GM21786 (cell line): ENCODE results near the gene TLCD2.
A peak's percentile ranks its signal among the peaks of the same experiment; 100 is the strongest.
"Not testable (repeated sequence)": the region's sequence is repeated elsewhere in the genome, so short reads cannot be mapped to it uniquely, and the experiment has no call there.

Experiments
- ATAC-seq: cut with Tn5 transposase; IDR thresholded peaks from one replicate; pipeline ENCODE4 v1.9.1; 2021; ENCODE audit not compliant: unreplicated experiment

The TLCD2 gene

DNA sequence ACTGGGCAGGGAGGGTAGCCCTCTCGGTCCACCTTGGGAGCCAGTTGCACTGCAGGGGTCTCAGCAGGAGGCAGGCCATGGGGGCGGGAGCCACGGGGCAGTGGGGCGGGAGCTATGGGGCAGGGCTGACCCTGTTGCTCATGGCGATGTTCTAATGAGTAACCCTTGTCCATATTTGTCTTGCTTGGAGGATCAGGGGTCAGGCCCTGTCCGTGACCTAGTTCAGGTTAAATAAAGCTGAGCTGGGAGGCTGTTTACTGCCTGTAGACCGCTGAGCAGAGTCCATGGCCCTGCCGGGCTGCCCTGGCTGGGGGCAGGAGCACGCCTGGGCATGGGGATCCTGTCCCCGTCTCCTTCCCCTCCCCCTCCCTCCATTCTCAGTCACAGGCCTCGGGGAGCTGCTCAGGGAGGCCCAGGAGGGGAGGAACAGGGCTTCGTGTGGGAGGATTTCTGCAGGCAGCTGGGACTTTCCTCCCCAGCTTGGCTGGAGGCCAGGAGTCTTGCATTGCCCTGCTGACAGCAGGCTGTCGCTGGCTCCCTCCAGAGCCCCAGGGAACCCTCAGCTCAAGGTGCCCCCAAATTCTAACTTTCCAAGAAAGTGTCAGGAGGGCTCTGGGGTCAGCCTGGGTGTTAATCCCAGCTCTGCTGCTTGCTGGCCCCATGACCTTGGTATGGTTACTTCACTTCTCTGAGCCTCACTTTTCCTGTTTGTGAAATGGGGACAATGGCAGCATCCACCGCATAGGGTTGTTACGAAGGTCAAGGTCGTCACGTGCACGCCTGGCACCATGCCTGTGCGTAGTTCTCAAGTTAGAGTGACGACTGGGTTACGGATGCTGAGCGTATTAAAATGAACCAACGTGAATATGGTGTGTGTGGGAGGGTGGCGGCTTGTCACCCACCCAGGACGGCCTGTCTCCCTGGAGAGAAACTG lies 26.4 kb upstream of the TLCD2 start:
- no peak for ATAC-seq

DNA sequence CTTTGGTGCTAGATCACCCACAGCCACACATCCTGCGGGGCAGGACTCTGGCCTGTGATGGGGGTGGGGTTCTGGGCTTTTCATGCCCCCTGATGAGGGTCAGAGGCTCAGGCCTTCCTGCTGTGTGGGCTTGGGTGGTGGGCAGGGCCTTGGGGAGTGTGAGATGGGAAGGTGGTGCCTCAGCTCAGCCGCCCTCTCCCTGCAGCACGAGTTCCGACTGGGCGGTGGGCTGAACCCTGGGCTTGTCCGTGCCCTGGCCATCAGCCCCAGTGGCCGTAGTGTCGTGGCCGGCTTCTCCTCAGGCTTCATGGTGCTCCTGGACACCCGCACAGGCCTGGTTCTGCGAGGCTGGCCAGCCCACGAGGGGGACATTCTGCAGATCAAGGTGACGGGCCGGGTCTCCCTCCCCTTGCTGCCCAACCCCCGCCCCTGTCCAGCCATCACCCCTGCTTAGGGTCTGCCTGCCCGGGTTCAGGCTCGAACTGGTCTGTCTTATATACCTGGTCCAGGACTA lies 25.7 kb upstream of the TLCD2 start:
- ATAC-seq, result no peak

DNA sequence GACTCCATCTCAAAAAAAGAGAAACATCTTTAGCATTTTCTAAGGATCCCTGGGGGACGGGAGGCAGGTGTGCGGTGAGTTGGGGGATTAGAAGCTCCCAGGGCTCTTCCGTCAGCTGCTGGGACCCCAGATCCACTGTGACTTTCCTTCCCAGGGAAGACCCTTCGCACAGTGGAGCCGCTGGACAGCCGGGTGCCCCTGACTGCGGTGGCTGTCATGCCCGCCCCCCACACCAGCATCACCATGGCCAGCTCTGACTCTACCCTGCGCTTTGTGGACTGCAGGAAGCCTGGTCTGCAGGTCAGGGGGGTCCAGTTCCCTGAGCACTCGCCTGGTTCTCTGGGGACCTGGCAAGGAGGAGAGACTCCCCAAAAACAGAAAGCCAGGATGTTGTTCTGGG lies 25.2 kb upstream of the TLCD2 start:
- no peak for ATAC-seq

DNA sequence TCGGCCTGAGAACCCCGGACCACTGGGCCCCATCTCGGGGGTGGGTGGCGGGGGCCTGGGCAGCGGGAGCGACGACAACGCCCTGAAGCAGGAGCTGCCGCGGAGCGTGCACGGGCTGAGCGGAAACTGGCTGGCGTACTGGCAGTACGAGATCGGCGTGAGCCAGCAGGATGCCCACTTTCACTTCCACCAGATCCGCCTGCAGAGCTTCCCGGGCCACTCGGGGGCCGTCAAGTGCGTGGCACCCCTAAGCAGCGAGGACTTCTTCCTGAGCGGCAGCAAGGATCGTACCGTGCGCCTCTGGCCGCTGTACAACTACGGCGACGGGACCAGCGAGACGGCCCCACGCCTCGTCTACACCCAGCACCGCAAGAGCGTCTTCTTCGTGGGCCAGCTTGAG lies 23.6 kb upstream of the TLCD2 start:
- ATAC-seq, result no peak

DNA sequence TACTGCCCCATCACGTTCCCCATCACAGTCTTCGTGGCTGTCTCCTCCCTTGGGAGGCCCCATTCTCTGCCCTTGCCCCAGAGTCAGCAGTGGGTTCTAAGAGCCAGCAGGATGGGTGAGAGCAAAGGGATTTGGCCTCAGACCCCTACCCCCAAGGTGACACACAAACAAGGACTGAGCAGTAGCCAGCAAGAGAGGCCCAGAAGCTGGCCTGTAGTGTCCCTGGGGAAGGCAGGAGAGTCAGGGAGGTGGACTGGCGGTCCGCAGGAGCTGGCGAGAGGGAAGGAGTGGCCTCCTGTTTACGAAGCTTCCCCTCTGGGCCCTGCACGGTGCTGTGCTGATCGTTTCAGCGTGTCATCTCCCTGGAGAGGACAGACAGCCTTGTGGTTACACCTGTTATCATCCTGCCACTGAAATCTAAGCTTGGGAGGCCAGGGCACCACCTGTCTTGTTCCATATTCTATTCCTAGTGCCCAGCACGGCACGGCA lies 22.7 kb upstream of the TLCD2 start:
- no peak for ATAC-seq

DNA sequence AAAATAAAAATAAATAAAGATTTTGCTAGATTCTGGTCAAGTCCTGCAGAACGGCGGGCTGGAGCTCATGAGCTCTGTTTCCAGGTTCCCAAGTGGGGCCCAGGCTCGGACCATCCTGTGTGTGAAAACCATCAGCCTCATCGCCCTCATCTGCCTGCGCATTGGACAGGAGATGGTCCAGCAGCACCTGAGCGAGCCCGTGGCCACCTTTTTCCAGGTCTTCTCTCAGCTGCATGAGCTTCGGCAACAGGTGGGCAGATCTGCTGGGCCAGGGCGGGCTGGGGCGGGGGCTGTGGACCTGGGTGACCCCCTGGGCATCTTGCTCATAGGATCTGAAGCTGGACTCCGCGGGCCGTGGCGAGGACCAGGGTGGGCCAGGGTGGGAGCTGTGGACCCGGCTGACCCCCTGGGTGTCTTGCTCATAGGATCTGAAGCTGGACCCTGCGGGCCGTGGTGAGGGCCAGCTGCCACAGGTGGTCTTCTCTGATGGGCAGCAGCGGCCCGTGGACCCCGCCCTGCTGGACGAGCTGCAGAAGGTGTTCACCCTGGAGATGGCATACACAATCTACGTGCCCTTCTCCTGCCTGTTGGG lies 22.2 kb upstream of the TLCD2 start:
- ATAC-seq, result no peak

DNA sequence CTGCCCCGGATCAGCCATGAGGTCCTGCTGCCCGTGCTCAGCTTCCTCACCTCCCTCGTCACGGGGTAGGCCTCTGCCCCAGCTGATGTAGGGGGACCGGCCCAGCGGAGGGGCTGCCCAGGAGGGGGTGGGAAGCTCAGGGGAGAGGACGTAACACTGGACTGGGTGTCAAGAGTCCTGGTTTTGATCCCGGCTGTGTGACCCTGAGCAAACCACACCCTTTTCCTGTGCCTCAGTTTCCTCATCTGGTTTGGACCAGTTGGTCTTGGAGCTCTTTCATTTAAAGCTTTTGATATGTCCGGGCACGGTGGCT lies 21.0 kb upstream of the TLCD2 start:
- ATAC-seq, result no peak

DNA sequence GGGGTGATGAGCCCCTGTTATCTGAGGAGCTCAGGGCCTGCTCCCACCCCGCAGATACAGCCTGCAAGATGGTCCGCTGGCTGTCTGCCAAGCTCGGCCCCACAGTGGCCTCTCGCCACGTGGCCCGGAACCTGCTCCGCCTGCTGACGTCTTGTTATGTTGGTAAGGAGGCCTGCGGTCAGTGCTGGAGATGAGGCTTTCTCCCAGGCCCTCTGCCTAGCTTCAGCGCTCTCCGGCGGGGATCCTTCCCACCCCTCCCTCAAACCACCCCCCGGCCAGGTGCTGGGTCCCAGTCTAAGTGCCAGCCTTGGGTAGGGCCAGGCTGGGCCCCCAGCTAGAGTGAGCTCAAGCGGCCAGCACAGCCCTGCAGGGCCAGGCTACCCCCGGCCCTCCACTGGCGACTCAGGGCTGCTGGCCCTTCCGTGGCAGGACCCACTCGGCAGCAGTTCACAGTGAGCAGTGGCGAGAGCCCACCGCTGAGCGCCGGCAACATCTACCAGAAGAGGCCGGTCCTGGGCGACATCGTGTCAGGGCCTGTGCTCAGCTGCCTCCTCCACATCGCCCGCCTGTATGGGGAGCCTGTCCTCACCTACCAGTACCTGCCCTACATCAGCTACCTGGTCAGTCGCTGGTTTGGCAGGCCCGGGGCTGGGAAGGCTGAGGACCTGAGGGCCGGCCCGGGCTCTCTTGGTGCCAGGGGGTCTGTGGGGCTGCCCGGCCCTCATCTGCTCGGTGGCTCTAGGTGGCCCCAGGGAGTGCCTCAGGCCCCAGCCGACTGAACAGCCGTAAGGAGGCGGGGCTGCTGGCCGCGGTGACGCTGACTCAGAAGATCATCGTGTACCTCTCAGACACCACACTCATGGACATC lies 20.4 kb upstream of the TLCD2 start:
- ATAC-seq, result no peak

DNA sequence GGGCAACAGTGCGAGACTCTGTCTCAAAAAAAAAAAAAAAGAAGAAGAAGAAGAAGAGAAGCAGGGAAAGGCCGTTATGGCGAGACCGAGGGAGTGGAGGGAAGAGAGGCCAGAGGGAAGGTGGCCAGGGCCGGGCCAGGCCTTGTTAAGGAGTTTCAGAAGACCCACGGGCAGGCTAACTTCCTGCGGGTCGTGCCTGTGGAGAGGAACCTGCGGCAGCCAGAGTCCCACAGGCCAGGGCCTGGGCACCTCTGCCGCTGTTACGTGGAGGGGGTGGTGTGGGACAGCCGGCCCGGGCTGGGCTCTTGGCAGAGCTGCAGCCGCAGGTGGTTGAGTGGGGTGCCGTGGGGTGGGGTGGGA lies 19.8 kb upstream of the TLCD2 start:
- ATAC-seq, result no peak

DNA sequence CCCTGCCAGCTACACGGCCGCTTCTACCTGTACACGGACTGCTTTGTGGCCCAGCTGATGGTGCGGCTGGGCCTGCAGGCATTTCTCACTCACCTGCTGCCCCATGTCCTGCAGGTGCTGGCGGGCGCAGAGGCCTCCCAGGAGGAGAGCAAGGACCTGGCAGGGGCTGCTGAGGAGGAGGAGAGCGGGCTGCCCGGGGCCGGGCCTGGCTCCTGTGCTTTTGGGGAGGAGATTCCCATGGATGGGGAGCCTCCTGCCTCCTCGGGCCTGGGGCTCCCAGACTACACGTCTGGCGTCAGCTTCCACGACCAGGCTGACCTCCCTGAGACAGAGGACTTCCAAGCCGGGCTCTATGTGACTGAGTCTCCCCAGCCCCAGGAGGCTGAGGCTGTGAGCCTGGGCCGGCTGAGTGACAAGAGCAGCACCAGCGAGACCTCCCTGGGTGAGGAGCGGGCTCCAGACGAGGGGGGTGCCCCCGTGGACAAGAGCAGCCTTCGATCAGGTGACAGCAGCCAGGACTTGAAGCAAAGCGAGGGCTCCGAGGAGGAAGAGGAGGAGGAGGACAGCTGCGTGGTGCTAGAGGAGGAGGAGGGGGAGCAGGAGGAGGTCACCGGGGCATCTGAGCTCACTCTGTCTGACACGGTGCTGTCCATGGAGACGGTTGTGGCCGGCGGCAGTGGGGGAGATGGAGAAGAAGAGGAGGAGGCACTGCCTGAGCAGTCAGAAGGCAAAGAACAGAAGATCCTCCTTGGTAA lies 17.9 kb upstream of the TLCD2 start:
- no peak for ATAC-seq

DNA sequence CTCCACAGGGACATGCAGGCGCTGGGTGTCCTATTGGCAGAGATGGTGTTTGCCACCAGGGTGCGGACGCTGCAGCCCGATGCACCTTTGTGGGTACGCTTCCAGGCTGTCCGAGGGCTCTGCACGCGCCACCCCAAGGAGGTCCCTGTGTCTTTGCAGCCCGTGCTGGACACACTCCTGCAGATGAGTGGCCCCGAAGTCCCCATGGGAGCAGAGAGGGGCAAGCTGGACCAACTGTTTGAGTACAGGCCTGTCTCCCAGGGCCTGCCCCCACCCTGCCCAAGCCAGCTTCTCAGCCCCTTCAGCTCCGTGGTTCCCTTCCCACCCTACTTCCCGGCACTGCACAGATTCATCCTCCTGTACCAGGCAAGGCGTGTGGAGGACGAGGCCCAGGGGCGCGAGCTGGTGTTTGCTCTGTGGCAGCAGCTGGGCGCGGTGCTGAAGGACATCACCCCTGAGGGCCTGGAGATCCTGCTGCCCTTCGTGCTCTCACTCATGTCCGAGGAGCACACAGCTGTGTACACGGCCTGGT lies 17.1 kb upstream of the TLCD2 start:
- ATAC-seq, result no peak

DNA sequence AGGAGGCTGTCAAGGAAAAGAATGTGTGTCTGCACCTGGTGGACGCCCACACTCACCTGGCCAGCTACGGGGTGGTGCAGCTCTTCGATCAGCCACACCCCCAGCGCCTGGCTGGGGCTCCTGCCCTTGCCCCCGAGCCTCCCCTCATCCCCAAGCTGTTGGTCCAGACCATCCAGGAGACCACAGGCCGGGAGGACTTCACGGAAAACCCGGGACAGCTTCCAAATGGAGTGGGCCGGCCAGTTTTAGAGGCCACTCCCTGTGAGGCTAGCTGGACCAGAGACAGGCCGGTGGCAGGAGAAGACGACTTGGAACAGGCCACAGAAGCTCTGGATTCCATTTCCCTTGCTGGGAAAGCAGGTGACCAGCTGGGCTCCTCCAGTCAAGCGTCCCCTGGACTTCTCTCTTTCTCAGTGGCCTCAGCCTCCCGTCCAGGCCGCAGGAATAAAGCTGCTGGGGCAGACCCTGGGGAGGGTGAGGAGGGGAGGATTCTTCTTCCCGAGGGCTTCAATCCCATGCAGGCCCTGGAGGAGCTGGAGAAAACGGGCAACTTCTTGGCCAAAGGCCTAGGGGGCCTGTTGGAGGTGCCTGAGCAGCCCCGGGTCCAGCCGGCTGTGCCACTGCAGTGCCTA lies 16.6 kb upstream of the TLCD2 start:
- ATAC-seq, result no peak

DNA sequence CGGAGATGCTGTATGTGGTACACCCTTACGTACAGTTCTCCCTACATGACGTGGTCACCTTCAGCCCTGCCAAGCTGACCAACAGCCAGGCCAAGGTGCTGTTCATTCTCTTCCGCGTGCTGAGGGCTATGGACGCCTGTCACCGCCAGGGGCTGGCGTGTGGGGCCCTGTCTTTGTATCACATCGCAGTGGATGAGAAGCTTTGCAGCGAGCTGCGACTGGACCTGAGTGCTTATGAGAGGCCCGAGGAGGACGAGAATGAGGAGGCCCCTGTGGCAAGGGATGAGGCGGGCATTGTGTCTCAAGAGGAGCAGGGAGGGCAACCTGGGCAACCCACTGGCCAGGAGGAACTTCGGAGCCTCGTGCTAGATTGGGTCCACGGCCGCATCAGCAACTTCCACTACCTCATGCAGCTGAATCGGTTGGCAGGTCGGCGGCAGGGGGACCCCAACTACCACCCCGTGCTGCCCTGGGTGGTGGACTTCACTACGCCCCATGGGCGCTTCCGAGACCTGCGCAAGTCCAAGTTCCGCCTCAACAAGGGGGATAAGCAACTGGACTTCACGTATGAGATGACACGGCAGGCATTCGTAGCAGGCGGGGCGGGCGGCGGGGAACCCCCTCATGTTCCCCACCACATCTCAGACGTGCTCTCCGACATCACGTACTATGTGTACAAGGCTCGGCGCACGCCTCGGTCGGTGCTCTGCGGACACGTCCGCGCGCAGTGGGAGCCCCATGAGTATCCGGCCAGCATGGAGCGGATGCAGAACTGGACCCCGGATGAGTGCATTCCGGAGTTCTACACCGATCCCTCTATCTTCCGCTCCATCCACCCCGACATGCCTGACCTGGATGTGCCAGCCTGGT lies 15.7 kb upstream of the TLCD2 start:
- no peak for ATAC-seq

DNA sequence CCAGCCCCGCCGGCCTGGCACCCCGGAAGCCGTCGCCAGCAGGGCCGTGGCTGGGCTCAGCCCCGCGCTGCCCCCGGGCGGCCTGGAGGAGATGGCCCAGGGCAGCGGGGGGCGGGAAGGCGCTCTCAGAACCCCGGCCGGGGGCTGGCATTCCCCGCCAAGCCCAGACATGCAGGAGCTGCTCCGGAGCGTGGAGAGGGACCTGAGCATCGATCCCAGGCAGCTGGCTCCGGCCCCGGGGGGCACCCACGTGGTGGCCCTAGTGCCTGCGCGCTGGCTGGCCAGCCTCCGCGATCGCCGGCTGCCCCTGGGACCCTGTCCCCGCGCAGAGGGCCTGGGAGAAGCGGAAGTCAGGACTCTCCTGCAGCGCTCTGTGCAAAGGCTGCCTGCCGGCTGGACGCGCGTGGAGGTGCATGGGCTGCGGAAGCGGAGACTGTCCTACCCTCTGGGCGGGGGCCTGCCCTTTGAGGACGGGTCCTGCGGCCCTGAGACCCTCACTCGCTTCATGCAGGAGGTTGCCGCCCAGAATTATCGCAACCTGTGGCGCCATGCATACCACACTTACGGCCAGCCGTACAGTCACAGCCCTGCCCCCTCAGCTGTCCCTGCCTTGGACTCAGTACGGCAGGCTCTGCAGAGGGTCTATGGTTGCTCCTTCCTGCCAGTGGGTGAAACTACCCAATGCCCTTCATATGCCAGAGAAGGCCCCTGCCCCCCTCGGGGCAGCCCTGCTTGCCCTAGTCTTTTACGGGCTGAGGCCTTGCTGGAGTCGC lies 14.9 kb upstream of the TLCD2 start:
- peak; percentile 22 for ATAC-seq

DNA sequence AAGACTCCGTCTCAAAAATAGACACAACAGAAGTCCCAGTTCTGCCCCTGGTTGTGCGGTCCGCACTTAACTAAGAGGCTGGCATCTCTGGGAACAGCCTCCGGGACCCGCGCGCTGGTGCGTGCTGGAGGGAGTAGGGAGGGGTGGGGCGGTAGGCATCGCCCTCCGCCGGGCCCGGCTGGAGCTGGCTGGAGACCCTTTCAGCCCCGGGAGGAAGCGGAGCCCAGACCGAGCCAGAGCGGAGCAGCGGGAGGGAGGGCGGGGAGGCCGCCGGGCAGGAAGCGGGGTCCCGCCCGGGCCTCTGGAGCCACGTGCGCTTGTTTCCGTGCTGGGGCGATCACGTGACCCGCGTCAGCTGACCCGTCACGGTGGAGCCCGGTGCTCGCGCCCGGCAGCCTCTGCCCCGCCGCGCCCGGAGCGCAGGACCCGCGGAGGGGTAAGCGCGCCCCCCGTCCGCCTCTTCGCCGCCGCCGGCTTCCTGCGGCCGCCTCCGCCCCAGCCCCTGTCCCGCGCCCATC lies 14.2 kb upstream of the TLCD2 start, which contains the start of gene WDR81:
WDR81 (plus strand) TSS at position 354 of the 518 bp plus-strand sequence. CDS start 256 bp downstream, outside the sequence.
- ATAC-seq, result peak; percentile 45

DNA sequence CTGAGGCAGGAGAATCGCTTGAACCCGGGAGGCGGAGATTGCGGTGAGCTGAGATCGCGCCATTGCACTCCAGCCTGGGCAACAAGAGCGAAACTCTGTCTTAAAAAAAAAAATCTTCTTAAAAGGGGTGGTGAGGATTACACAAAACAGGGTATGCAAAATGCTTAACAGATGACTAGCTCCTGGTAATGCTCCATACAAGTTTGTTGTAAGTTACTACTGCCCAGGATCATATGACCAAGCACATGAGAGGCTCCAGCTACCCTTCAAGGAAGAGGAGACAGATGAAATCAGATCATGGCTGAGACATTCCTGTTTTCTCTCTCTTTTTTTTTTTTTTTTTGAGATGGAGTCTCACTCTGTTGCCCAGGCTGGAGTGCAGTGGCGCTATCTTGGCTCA lies 11.8 kb upstream of the TLCD2 start:
- ATAC-seq, result not testable (repeated sequence)

DNA sequence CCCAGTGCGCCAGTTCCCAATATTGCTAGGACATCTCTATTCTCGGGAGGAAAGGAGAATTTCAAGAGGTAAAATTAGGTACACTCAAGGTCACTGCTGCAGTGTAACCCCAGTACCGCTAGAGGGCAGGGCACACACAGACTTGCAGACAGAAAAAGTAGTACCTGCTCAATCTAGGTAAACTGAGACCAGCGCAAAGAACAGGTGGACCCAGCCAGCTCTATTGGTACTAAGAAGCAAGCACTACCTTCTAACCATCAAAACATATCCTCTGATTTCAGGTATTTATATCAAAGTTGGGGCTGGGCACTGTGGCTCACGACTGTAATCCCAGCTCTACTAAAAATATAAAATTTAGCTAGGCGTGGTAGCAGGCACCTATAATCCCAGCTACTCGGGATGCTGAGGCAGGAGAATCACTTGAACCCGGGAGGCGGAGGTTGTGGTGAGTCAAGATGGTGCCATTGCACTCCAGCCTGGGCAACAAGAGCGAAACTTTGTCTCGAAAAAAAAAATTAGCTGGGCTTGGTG lies 10.7 kb upstream of the TLCD2 start:
- no peak for ATAC-seq
